HepG2 (cell line): ENCODE measurements around the gene ART3. TPM values are rescaled to one million over a fixed set of nuclear protein-coding genes. Genes with fewer than 3 reads are reported as not detected.

Experiments
- ATAC-seq: fragments of 200-7000 bp; cut with Tn5 transposase; 3 replicates; pipeline ENCODE4 v1.9.1; 2020; ENCODE audit warnings: mild to moderate bottlenecking, moderate library complexity
- BruUV-seq: library from RNA; stranded (reverse); fragments of 400-500 nt; replicated peaks from 2 replicates; lab custom pipeline; 2021; lab: Mats Ljungman, UMichigan
- CTCF ChIA-PET: fragments of 300-600 bp; formaldehyde crosslinking; extraction: SDS; loops from one replicate; lab custom pipeline; 2021; ENCODE audit warnings: low total read pairs, inconsistent platforms, low intra/inter-chr PET ratio; lab: Yijun Ruan, JAX
- POLR2A ChIA-PET: fragments of 350-600 bp; sonication (Branson Sonifier 250); formaldehyde crosslinking; loops from one replicate; lab custom pipeline; 2020; ENCODE audit warnings: antibody characterized with exemption, inconsistent platforms; lab: Yijun Ruan, JAX
- DNase-seq: peaks from one replicate; pipeline ENCODE4 v3.0.0-alpha.2; 2015; ENCODE audit warnings: low spot score
- FAIRE-seq: peaks from 3 replicates; lab custom pipeline; 2011; peaks lifted over from hg19 to GRCh38; lab: Jason Lieb, UNC
- H2AFZ ChIP-seq: one replicate; pipeline ENCODE4 v1.6.1; 2011; ENCODE audit warnings: low read length, inconsistent platforms
- H3K27ac ChIP-seq: fragments of 300-600 bp; 3 replicates; pipeline ENCODE4 v1.8.0; 2011; ENCODE audit warnings: mixed run types, mild to moderate bottlenecking, mixed read lengths, low read length, inconsistent platforms; ENCODE audit not compliant: insufficient read depth; ENCODE audit errors: extremely low read length
- H3K27me3 ChIP-seq, 2 experiments: fragments of 200-600 bp in 1 of 2; 2 replicates in 1 of 2; 3 replicates in 1 of 2; pipeline versions ENCODE4 v1.6.0 to v1.8.0; 2011; ENCODE audit warnings: low read length in 2 of 2, mild to moderate bottlenecking in 2 of 2, moderate library complexity in 2 of 2, inconsistent platforms in 1 of 2; ENCODE audit not compliant: insufficient read depth in 2 of 2, control insufficient read depth in 1 of 2
- H3K36me3 ChIP-seq, 2 experiments: fragments of 200-600 bp in 1 of 2; replicated peaks in 1 of 2; 2 replicates in 1 of 2; 3 replicates in 1 of 2; pipeline versions ENCODE4 v1.5.1 to v1.8.0; 2011; ENCODE audit warnings: low read length in 2 of 2, inconsistent platforms in 1 of 2; ENCODE audit not compliant: insufficient read depth in 2 of 2, control insufficient read depth in 1 of 2
- H3K4me1 ChIP-seq: 2 replicates; pipeline ENCODE4 v1.5.1; 2012; ENCODE audit warnings: low read length, inconsistent platforms; ENCODE audit not compliant: insufficient read depth
- H3K4me2 ChIP-seq: 2 replicates; pipeline ENCODE4 v1.6.0; 2011; ENCODE audit warnings: low read depth, low read length, inconsistent platforms
- H3K4me3 ChIP-seq, 3 experiments: fragments of 200-600 bp in 1 of 3; sonication (generic), shearing (Covaris generic) in 1 of 3; replicated peaks in 1 of 3; 2 replicates each; pipeline ENCODE4 v1.5.1; 2011 to 2016; ENCODE audit warnings: low read length in 3 of 3, inconsistent platforms in 2 of 3, low read depth in 2 of 3, mild to moderate bottlenecking in 2 of 3, control low read depth in 1 of 3, mixed read lengths in 1 of 3; ENCODE audit not compliant: insufficient read depth in 1 of 3
- H3K79me2 ChIP-seq: one replicate; pipeline ENCODE4 v1.6.1; 2011; ENCODE audit warnings: low read length, inconsistent platforms; ENCODE audit not compliant: insufficient read depth
- H3K9ac ChIP-seq: 2 replicates; pipeline ENCODE4 v1.6.0; 2011; ENCODE audit warnings: mild to moderate bottlenecking, low read depth, low read length, inconsistent platforms; ENCODE audit not compliant: insufficient read depth
- H3K9me3 ChIP-seq: 2 replicates; pipeline ENCODE4 v1.5.1; 2012; ENCODE audit warnings: mild to moderate bottlenecking, low read length
- H4K20me1 ChIP-seq: 2 replicates; pipeline ENCODE4 v1.6.0; 2011; ENCODE audit warnings: inconsistent platforms, mild to moderate bottlenecking, low read length, moderate library complexity; ENCODE audit not compliant: insufficient read depth
- CENPBD1 ChIP-seq: sonication (generic); formaldehyde crosslinking; IDR thresholded peaks from 2 replicates; pipeline ENCODE4 v1.8.0; 2022; ENCODE audit warnings: missing genetic modification reagents, low read depth, mild to moderate bottlenecking, borderline replicate concordance
- CHD2 ChIP-seq: IDR thresholded peaks from 2 replicates; pipeline ENCODE4 v1.6.1; 2011; ENCODE audit warnings: low read depth, low read length, improper control_type of control experiment
- HNRNPH1 ChIP-seq: fragments of 200-400 bp; formaldehyde crosslinking; optimal IDR thresholded peaks from 2 replicates; pipeline ENCODE3; 2017; ENCODE audit warnings: mild to moderate bottlenecking, low read depth, low read length
- JARID2 ChIP-seq: sonication (generic); formaldehyde crosslinking; IDR thresholded peaks from 2 replicates; pipeline ENCODE4 v1.8.1; 2023; ENCODE audit warnings: missing genetic modification reagents, inconsistent platforms; ENCODE audit not compliant: insufficient replicate concordance
- MEIS1 ChIP-seq: sonication (generic); formaldehyde crosslinking; IDR thresholded peaks from 2 replicates; pipeline ENCODE4 v1.9.0; 2021; ENCODE audit warnings: mild to moderate bottlenecking, missing genetic modification reagents, moderate library complexity, borderline replicate concordance
- RARG ChIP-seq: sonication (generic); formaldehyde crosslinking; IDR thresholded peaks from 2 replicates; pipeline ENCODE4 v1.4.0; 2020; ENCODE audit warnings: low read depth, mild to moderate bottlenecking, missing genetic modification reagents
- RBFOX2 ChIP-seq: fragments of 200-400 bp; formaldehyde crosslinking; IDR thresholded peaks from 2 replicates; pipeline ENCODE4 v1.6.1; 2017; ENCODE audit warnings: low read depth, mild to moderate bottlenecking, low read length
- SNAPC4 ChIP-seq: sonication (generic); formaldehyde crosslinking; IDR thresholded peaks from 2 replicates; pipeline ENCODE4 v1.4.0; 2020; ENCODE audit warnings: mild to moderate bottlenecking, missing genetic modification reagents
- TEAD2 ChIP-seq: sonication (generic); formaldehyde crosslinking; IDR thresholded peaks from 2 replicates; pipeline ENCODE4 v1.9.0; 2021; ENCODE audit warnings: missing genetic modification reagents
- WIZ ChIP-seq: sonication (generic); formaldehyde crosslinking; IDR thresholded peaks from 2 replicates; pipeline ENCODE4 v1.5.1; 2020; ENCODE audit warnings: mild to moderate bottlenecking, missing genetic modification reagents
- ZBTB14 ChIP-seq: sonication (generic); formaldehyde crosslinking; IDR thresholded peaks from 2 replicates; pipeline ENCODE4 v1.4.0; 2020; ENCODE audit warnings: missing genetic modification reagents
- ZBTB38 ChIP-seq: sonication (generic); formaldehyde crosslinking; IDR thresholded peaks from 2 replicates; pipeline ENCODE4 v1.5.1; 2020; ENCODE audit warnings: mild to moderate bottlenecking, missing genetic modification reagents
- ZFP1 ChIP-seq: IDR thresholded peaks from 2 replicates; pipeline ENCODE4 v1.6.1; 2016
- ZNF160 ChIP-seq: sonication (generic); formaldehyde crosslinking; IDR thresholded peaks from 2 replicates; pipeline ENCODE4 v1.8.0; 2022; ENCODE audit warnings: mild to moderate bottlenecking, inconsistent platforms, missing genetic modification reagents
- ZNF512 ChIP-seq: sonication (generic); formaldehyde crosslinking; IDR thresholded peaks from 2 replicates; pipeline ENCODE4 v1.4.0; 2020; ENCODE audit warnings: mild to moderate bottlenecking, missing genetic modification reagents
- ZNF749 ChIP-seq: sonication (generic); formaldehyde crosslinking; IDR thresholded peaks from 2 replicates; pipeline ENCODE4 v1.8.0; 2022; ENCODE audit warnings: mild to moderate bottlenecking, missing genetic modification reagents, moderate library complexity, borderline replicate concordance
- ZNF773 ChIP-seq: sonication (generic); formaldehyde crosslinking; IDR thresholded peaks from 2 replicates; pipeline ENCODE4 v1.4.0; 2020; ENCODE audit warnings: missing genetic modification reagents, borderline replicate concordance
- WGBS: methylation state at CpG from one replicate; pipeline ENCODE4 v1.1.6; 2017; ENCODE audit warnings: low lambda C conversion rate; 5-methylcytosine and 5-hydroxymethylcytosine counted together
- in situ Hi-C: cut with HindIII; loops from 2 replicates; pipeline ENCODE4 v1.10.0; 2017; ENCODE audit warnings: low pct_unique_long_range_greater_than_20kb; ENCODE audit not compliant: extremely low pct_ligation_motif_present
- intact Hi-C: fragments of 100-400 bp; cut with micrococcal nuclease; formaldehyde crosslinking; loops from one replicate; pipeline ENCODE4 v1.10.0; 2022; ENCODE audit not compliant: unreplicated experiment
- polyA plus RNA-seq, 8 experiments: library from polyadenylated mRNA; depleted of rRNA in 3 of 8; stranded (reverse) in 7 of 8; unstranded in 1 of 8; fragments of >200 nt; fragmentation: Illumina TruSeq in 4 of 8; extraction: Trizol in 4 of 8; gene quantifications; 2 replicates each; pipeline versions ENCODE4 v1.2.1 to v1.2.3, GENCODE V29; 2011 to 2016; ENCODE audit warnings: low read depth in 4 of 8, missing spikeins in 1 of 8, mixed read lengths in 1 of 8; ENCODE audit not compliant: insufficient read depth in 1 of 8
- total RNA-seq, 5 experiments: library from RNA; depleted of rRNA; stranded (reverse); fragments of >200 nt; fragmentation: Illumina TruSeq; extraction: Trizol; gene quantifications; 2 replicates each; pipeline ENCODE4 v1.2.3, GENCODE V29; 2016; ENCODE audit warnings: low read depth in 1 of 5

Gene ART3
- total and polyA plus RNA-seq, 2 of the 13 experiments (the other 11 are each of a cell fraction or from before 2014, with no cell fraction given): not detected

GRCh38 chr4:76028350-76028765 lies 46.2 kb upstream of the ART3 start:
- H3K9ac ChIP-seq: no peak overlapping the region
- no peak for DNase-seq
- H2AFZ ChIP-seq: peak overlapping the region; percentile 29
- H3K27ac ChIP-seq: no peak overlapping the region
- BruUV-seq: no TSS peak
- ChIA-PET POLR2A (interaction anchor here (0.6 kb wide), 1 partner anchor 1533 kb away, joined by 3 read pairs; no protein-coding TSS in a partner anchor), CTCF (no interaction called here)
- no peak for FAIRE-seq
- WGBS: 1% methylated on average over 6 of the region's 6 CpGs
- in situ Hi-C loops (no loop called here), intact Hi-C loops (no loop called here)
- 0 out of 2 replicates have a peak, but pooled peaks cover 4% of the 10 kb centered on the region for H3K4me1 ChIP-seq
- no peaks in the 10 kb centered on the region; a peak in 1 of 5 replicates for H3K27me3 ChIP-seq
- H3K36me3 ChIP-seq: no peaks in the 10 kb centered on the region
- ATAC-seq: no peak
- no peaks in the 10 kb centered on the region for H3K9me3 ChIP-seq
- H3K79me2 ChIP-seq: no peaks in the 10 kb centered on the region
- no peaks in the 10 kb centered on the region for H4K20me1 ChIP-seq
- H3K4me3 ChIP-seq: no peak overlapping the region
- peak overlapping the region; percentile 43; the same call in 1 of the 2 replicates for H3K4me2 ChIP-seq
- no peak for TF ChIP-seq RBFOX2
- TF ChIP-seq CENPBD1 (CRISPR knock-in tag): no peak
- TF ChIP-seq ZNF749 (CRISPR knock-in tag): no peak
- no peak for TF ChIP-seq MEIS1 (CRISPR knock-in tag)
- no peak for TF ChIP-seq SNAPC4 (CRISPR knock-in tag)
- no peak for TF ChIP-seq ZBTB14
- no peak for TF ChIP-seq ZNF512 (CRISPR knock-in tag)
- TF ChIP-seq ZBTB38 (CRISPR knock-in tag): no peak
- no peak for TF ChIP-seq ZNF160 (CRISPR knock-in tag)
- no peak for TF ChIP-seq WIZ (CRISPR knock-in tag)
- no peak for TF ChIP-seq ZNF773 (CRISPR knock-in tag)
- no peak for TF ChIP-seq TEAD2 (CRISPR knock-in tag)
- TF ChIP-seq RARG (CRISPR knock-in tag): no peak
- TF ChIP-seq ZFP1 (CRISPR knock-in tag): no peak
- TF ChIP-seq HNRNPH1: no peak
- no peak for TF ChIP-seq CHD2
- no peak for TF ChIP-seq JARID2 (CRISPR knock-in tag)
